Activated CD4-positive, alpha-beta T cell treated with anti-CD3 and anti-CD28 coated beads, Interleukin-2, amount 50 U/mL, for 16 hours (primary cell): ENCODE results near the gene OSTF1.

Experiments
- DNase-seq: peaks from one replicate; pipeline ENCODE4 v3.0.0-alpha.2; 2020

OSTF1 gene

GRCh38 chr9:75128535-75128934, 40.2 kb downstream of the OSTF1 start:
- peak; percentile 82 for DNase-seq

GRCh38 chr9:75130172-75130571, 41.9 kb downstream of the OSTF1 start:
- DNase-seq = no peak

GRCh38 chr9:75130621-75131230, 42.4 kb downstream of the OSTF1 start:
- DNase-seq = no peak

- DNase-seq = no peak
Observed at GRCh38 chr9:75131700-75132099, 43.4 kb downstream of the OSTF1 start.

- DNase-seq = no peak
Observed at GRCh38 chr9:75132244-75132643, 43.9 kb downstream of the OSTF1 start.

GRCh38 chr9:75133396-75133795, 45.1 kb downstream of the OSTF1 start:
- DNase-seq = no peak

GRCh38 chr9:75134495-75134894, 46.2 kb downstream of the OSTF1 start:
- no peak for DNase-seq

- no peak for DNase-seq
Observed at GRCh38 chr9:75138260-75139040, 50.1 kb downstream of the OSTF1 start.

GRCh38 chr9:75139201-75139600, 50.9 kb downstream of the OSTF1 start:
- DNase-seq = no peak

GRCh38 chr9:75140261-75140660, 51.9 kb downstream of the OSTF1 start:
- no peak for DNase-seq

GRCh38 chr9:75142202-75142601, 53.9 kb downstream of the OSTF1 start:
- peak; percentile 54 for DNase-seq

- no peak for DNase-seq
Observed at GRCh38 chr9:75146229-75146628, 57.9 kb downstream of the OSTF1 start.

GRCh38 chr9:75147638-75148037, 59.3 kb downstream of the OSTF1 start:
- DNase-seq = peak; percentile 78

GRCh38 chr9:75148561-75148960, 60.2 kb downstream of the OSTF1 start:
- peak; percentile 89 for DNase-seq

GRCh38 chr9:75149841-75150241, 61.5 kb downstream of the OSTF1 start:
- DNase-seq = no peak

GRCh38 chr9:75150512-75150911, 62.2 kb downstream of the OSTF1 start:
- no peak for DNase-seq

- DNase-seq = peak; percentile 92
Observed at GRCh38 chr9:75152416-75152815, 64.1 kb downstream of the OSTF1 start.

GRCh38 chr9:75156858-75157257, 68.5 kb downstream of the OSTF1 start:
- DNase-seq = no peak

- no peak for DNase-seq
Observed at GRCh38 chr9:75161116-75161857, 73.0 kb downstream of the OSTF1 start.

GRCh38 chr9:75163764-75164163, 75.5 kb downstream of the OSTF1 start:
- DNase-seq = no peak

- no peak for DNase-seq
Observed at GRCh38 chr9:75164573-75164972, 76.3 kb downstream of the OSTF1 start.

GRCh38 chr9:75167281-75167680, 79.0 kb downstream of the OSTF1 start:
- DNase-seq = no peak

- DNase-seq = no peak
Observed at GRCh38 chr9:75168270-75169178, 80.2 kb downstream of the OSTF1 start.
